Measurements from ENCODE around the gene TUBGCP4. TPM values are rescaled to one million over a fixed set of nuclear protein-coding genes. Genes with fewer than 3 reads are reported as not detected.

The TUBGCP4 gene
- total RNA-seq, 1 experiment from 2014 or later, result 23.5 TPM

GRCh38 chr15:43434446-43434845, 63.5 kb downstream of the TUBGCP4 start:
- H3K4ac ChIP-seq (ENCODE audit: low read depth, low read length), result no peak overlapping the region
- H3K27ac ChIP-seq (ENCODE audit: insufficient read length, low read depth, low read length), result no peak overlapping the region
- Mint-ChIP-seq H3K36me3 (ENCODE audit: insufficient read depth in 1 of 3, low read depth in 3 of 3) (peaks cover 31 to 77% (median 59%) of the 10 kb centered on the region in 3 experiments; a peak in 6 of 7 replicates), H3K4me3 (no peak overlapping the region), H3K9me3 (no peaks in the 10 kb centered on the region), H3K27ac (no peak overlapping the region; a peak in 1 of 7 replicates), H3K4me1 (no peaks in the 10 kb centered on the region), H3K27me3 (ENCODE audit: low read depth) (no peaks in the 10 kb centered on the region)
- H3K9ac ChIP-seq (ENCODE audit: extremely low read depth, insufficient read length, low read length), result no peak overlapping the region
- H2BK20ac ChIP-seq (ENCODE audit: low read depth, low read length, poor library complexity, severe bottlenecking), result no peak overlapping the region
- H4K8ac ChIP-seq (replicated peaks; ENCODE audit: insufficient read length, low read depth, low read length), result no peak overlapping the region
- no peak overlapping the region for H3K56ac ChIP-seq (ENCODE audit: insufficient read length, low read depth, low read length)
- no peak overlapping the region for H4K5ac ChIP-seq (ENCODE audit: insufficient read length, low read depth, low read length)
- no peaks in the 10 kb centered on the region for H3K79me1 ChIP-seq (ENCODE audit: insufficient read depth, low read depth, low read length, poor library complexity, severe bottlenecking)
- no peaks in the 10 kb centered on the region for H3K9me3 ChIP-seq (ENCODE audit: control insufficient read depth, low read depth, low read length)
- no peak overlapping the region for H3T11ph ChIP-seq (ENCODE audit: low read length)
- H2BK15ac ChIP-seq (ENCODE audit: low read depth, low read length), result no peak overlapping the region
- no peak overlapping the region for H2AK5ac ChIP-seq (ENCODE audit: insufficient read length, low read length)
- no peaks in the 10 kb centered on the region for H3K27me3 ChIP-seq (ENCODE audit: insufficient read depth, low read length)
- no peak overlapping the region for H2BK12ac ChIP-seq (ENCODE audit: insufficient read length, low read depth, low read length)
- DNase-seq, result no peak
- no peaks in the 10 kb centered on the region for H4K20me1 ChIP-seq (ENCODE audit: control insufficient read depth, insufficient read depth, insufficient read length)
- no peak overlapping the region for H3K14ac ChIP-seq (ENCODE audit: insufficient read depth, low read length)
- no peak for TF ChIP-seq CTCF (conservative IDR thresholded peaks at IDR 0.05)
- no peak overlapping the region for H3K23ac ChIP-seq (ENCODE audit: insufficient read length, low read depth, low read length)
- H3K4me1 ChIP-seq (ENCODE audit: insufficient read depth, low read length), result no peaks in the 10 kb centered on the region
- no peaks in the 10 kb centered on the region for H3K23me2 ChIP-seq (ENCODE audit: insufficient read length, low read depth, low read length, poor library complexity, severe bottlenecking)
- H2BK5ac ChIP-seq (ENCODE audit: insufficient read length, low read length), result no peak overlapping the region
- no peak overlapping the region for H2BK120ac ChIP-seq (ENCODE audit: low read depth, low read length, poor library complexity, severe bottlenecking)
- H4K91ac ChIP-seq (ENCODE audit: insufficient read length, low read depth, low read length), result no peak overlapping the region
- H2AFZ ChIP-seq (ENCODE audit: low read length), result no peak overlapping the region
- H3K18ac ChIP-seq (ENCODE audit: insufficient read length, low read depth, low read length), result no peak overlapping the region
- no peak overlapping the region for H3K4me2 ChIP-seq (ENCODE audit: insufficient read depth, insufficient read length, low read length)
- H3K79me2 ChIP-seq (ENCODE audit: insufficient read depth, low read length), result no peaks in the 10 kb centered on the region
